Small intestine (tissue), 7 donors: ENCODE measurements around the gene SPIRE2. TPM values are rescaled to one million over a fixed set of nuclear protein-coding genes. Genes with fewer than 3 reads are reported as not detected.
A peak's percentile ranks its signal among the peaks of the same experiment; 100 is the strongest.

Experiments used
- DNase-seq, 2 donors: peaks; one replicate each; pipeline versions ENCODE4 v3.0.0 to v3.0.0-alpha.2; 2013
- FAIRE-seq: peaks from 2 replicates; lab custom pipeline; 2012; peaks lifted over from hg19 to GRCh38; lab: Jason Lieb, UNC
- H3K27ac ChIP-seq, 3 donors: one replicate each; pipeline ENCODE4 v1.5.1; 2013; ENCODE audit warnings: low read length in 2 of 3, mild to moderate bottlenecking in 2 of 3, control low read depth in 1 of 3, inconsistent platforms in 1 of 3, low read depth in 1 of 3, moderate library complexity in 1 of 3
- H3K27me3 ChIP-seq, 3 donors: one replicate each; pipeline ENCODE4 v1.6.1; 2013; ENCODE audit warnings: low read length in 3 of 3, inconsistent platforms in 1 of 3; ENCODE audit not compliant: control insufficient read depth in 3 of 3, insufficient read depth in 3 of 3
- H3K36me3 ChIP-seq, 3 donors: one replicate each; pipeline ENCODE4 v1.6.1; 2013; ENCODE audit warnings: low read length in 3 of 3, inconsistent platforms in 1 of 3, low read depth in 1 of 3, mild to moderate bottlenecking in 1 of 3, moderate library complexity in 1 of 3; ENCODE audit not compliant: control insufficient read depth in 3 of 3, insufficient read depth in 2 of 3
- H3K4me1 ChIP-seq, 3 donors: one replicate each; pipeline ENCODE4 v1.6.1; 2013; ENCODE audit warnings: low read length in 2 of 3, inconsistent platforms in 1 of 3, low read depth in 1 of 3, mild to moderate bottlenecking in 1 of 3, moderate library complexity in 1 of 3; ENCODE audit not compliant: control insufficient read depth in 3 of 3, insufficient read depth in 2 of 3
- H3K4me3 ChIP-seq, 3 donors: one replicate each; pipeline ENCODE4 v1.5.1; 2013; ENCODE audit warnings: low read length in 3 of 3, control low read depth in 1 of 3, inconsistent platforms in 1 of 3, low read depth in 1 of 3, mild to moderate bottlenecking in 1 of 3, moderate library complexity in 1 of 3
- H3K9me3 ChIP-seq, 2 donors: one replicate each; pipeline ENCODE4 v1.6.1; 2013; ENCODE audit warnings: low read depth in 1 of 2, low read length in 1 of 2; ENCODE audit not compliant: control insufficient read depth in 2 of 2, insufficient read depth in 1 of 2
- WGBS, 3 donors: extraction: QIAGEN DNeasy Blood & Tissue Kit; methylation state at CpG; one replicate each; pipeline ENCODE4 v1.1.7; 2013; 5-methylcytosine and 5-hydroxymethylcytosine counted together
- polyA plus RNA-seq, 4 donors: library from polyadenylated mRNA; stranded (reverse) in 3 of 4; unstranded in 1 of 4; fragments of 200-250 nt in 3 of 4; fragments of 120-200 nt in 1 of 4; gene quantifications; one replicate each; pipeline versions ENCODE4 v1.2.1 to v1.2.3, GENCODE V29; 2013
- donor health status: healthy with polysubstance abuse.
- donor health status: control.
- donor health status: control.
- donor health status: Bipolar disorder and iron deficiency.
- donor health status: healthy.

The SPIRE2 gene
- polyA plus RNA-seq, 4 donors = 19.6 to 61.5 (median 44.9) TPM

DNA sequence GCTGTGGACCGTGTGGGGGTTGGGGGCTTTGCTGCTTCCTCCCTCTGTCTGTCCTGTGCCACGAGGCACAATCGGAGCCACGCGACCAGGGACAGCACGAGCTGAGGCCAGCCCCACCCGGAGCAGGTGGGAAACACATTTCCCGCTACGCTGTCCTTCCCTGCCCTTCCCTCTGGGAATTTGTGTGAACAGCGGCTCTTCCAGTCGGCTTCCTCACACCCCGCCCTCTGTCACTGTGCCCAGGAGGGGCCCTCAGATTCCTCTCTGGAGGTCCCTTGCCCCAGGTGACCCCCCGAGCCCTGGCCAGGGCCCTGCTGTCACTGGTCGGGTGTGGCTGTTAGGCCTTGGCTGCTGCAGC, 19.6 kb downstream of the SPIRE2 start:
- H3K27me3 ChIP-seq = no peaks in the 10 kb centered on the region
- FAIRE-seq (no peak), DNase-seq (peak in 1 of 2 donors; percentile 52)
- no peak overlapping the region for H3K4me3 ChIP-seq
- no peaks in the 10 kb centered on the region for H3K9me3 ChIP-seq
- peak overlapping the region; percentile 25 to 87 (median 72) for H3K27ac ChIP-seq
- 19 to 51% (median 32%) methylated on average over 14 of the region's 14 CpGs for WGBS, 3 donors
- peaks cover 0 to 15% (median 3%) of the 10 kb centered on the region in 3 donors for H3K4me1 ChIP-seq
- peaks cover 0 to 63% (median 0%) of the 10 kb centered on the region in 3 donors for H3K36me3 ChIP-seq

DNA sequence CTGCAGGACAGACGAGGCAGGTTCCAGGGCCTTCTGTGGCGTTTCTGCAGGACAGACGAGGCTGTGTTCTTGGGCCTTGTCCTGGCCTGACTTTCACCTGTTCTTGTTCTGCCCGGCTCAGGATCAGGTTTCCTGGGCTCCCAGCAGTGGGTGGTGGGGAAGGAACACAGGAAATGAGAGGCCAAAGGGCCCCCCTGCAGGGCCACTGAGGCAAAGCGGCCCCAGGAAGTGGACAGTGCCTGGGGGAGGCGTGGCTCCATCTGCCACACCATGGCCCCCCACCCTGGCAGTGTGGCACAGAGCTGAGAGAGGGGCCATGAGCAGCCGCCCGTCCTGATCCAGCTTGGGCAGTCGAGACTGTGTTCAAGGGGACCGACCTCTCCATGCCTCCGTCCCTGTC, 20.7 kb downstream of the SPIRE2 start:
- no peak for DNase-seq

DNA sequence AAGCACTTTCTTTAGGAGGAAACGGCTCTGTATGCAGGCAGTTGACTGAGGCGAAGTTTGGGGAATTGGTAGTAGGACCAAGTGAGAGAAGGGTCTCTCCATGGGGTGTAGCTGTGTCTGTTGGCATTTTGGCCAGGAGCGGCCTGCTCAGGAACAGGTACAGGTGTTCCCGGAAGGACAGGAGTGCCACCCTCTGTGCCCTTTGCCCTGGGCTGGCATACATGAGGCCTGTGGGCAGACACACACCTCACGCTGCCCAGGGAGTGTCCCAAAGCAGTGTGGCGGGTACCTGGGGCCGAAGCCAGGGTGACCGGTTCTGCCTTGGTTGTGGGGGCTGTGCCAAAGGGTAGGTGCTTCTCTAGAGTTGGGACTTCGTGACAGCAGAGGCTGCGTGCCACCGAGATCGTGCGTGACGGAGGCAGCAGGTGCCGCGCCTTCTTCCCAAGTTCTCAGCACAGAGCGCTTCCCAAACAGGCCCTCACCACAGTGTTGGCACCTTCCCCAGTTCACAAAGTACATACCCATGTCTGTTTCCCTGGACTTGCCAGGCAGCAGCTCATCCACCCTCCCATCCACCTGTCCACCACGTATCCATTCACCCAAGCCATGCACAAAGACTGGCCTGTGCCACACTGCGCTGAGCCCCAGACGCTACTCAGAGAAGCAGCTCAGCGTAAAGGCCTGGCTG, 25.2 kb downstream of the SPIRE2 start:
- WGBS, 3 donors = 32 to 65% (median 46%) methylated on average over 21 of the region's 21 CpGs
- H3K4me1 ChIP-seq = peaks cover 0 to 2% (median 0%) of the 10 kb centered on the region in 3 donors
- no peaks in the 10 kb centered on the region for H3K27me3 ChIP-seq
- peak in 1 of 2 donors; percentile 93 for DNase-seq
- peak overlapping the region in 2 of 3 donors; percentile 73 to 84 for H3K27ac ChIP-seq
- H3K4me3 ChIP-seq = no peak overlapping the region
- H3K9me3 ChIP-seq = no peaks in the 10 kb centered on the region
- peaks cover 0 to 80% (median 4%) of the 10 kb centered on the region in 3 donors for H3K36me3 ChIP-seq
- FAIRE-seq = no peak

More for the DNA sequence above, 20.7 kb downstream of the SPIRE2 start:
- Histone ChIP-seq H3K36me3 (peaks cover 0 to 68% (median 0%) of the 10 kb centered on the region in 3 donors), H3K4me1 (peaks cover 0 to 15% (median 4%) of the 10 kb centered on the region in 3 donors), H3K27me3 (no peaks in the 10 kb centered on the region), H3K4me3 (no peak overlapping the region), H3K27ac (no peak overlapping the region), H3K9me3 (no peaks in the 10 kb centered on the region)
- WGBS, 3 donors = 85 to 95% (median 90%) methylated on average over 10 to 11 of the region's 11 CpGs
- FAIRE-seq = no peak

DNA sequence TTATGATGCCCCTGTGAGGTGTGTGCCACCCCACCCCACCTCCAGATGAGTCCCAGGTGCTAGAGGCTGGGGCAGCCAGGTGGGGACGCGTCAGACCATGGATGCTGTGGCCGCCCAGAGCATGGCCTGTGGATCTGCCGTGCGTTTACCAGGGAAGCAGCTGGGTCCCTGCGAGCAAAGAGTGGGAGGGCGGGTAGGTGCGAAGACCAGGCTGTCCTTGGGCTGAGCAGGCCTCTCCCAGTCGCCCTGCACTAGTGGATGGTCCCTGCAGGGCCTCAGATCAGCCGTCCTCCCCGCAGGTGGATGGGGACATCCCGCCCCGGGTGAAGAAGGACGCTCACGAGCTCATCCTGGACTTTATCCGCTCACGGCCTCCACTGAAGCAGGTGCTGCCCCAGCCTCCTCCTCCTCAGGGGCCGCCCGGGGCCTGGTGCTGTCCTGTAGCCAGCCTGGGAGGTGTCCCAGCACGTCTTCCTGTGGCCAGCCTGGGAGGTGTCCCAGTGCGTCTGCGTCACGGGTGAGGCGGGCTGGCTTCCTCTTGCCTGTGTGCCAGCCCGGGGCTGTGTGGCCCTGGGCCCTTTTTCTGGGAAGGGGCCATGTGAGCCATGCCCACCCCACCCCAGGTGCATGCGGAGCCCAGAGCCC, 27.1 kb downstream of the SPIRE2 start:
- 79 to 88% (median 86%) methylated on average over 20 to 26 of the region's 26 CpGs for WGBS, 3 donors
- peaks cover 0 to 84% (median 4%) of the 10 kb centered on the region in 3 donors for H3K36me3 ChIP-seq
- H3K4me1 ChIP-seq = peaks cover 0 to 2% (median 0%) of the 10 kb centered on the region in 3 donors
- FAIRE-seq (no peak), DNase-seq (no peak)
- no peaks in the 10 kb centered on the region for H3K27me3 ChIP-seq
- no peaks in the 10 kb centered on the region for H3K9me3 ChIP-seq
- H3K4me3 ChIP-seq = no peak overlapping the region
- no peak overlapping the region for H3K27ac ChIP-seq

DNA sequence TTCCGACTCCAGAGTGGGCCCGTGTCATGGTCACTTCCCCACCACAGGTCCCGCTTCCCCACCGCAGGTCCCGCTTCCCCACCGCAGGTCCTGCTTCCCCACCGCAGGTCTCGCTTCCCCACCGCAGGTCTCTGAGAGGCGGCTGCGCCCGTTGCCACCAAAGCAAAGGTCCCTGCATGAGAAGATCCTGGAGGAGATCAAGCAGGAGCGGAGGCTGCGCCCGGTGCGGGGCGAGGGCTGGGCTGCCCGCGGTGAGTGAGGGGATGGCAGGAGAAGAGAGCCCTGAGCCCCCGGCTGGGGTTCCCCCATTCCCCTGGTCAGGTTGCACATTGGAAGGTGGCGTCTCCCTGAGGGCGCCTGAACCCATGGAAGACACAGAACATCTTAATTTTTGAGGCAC, 27.7 kb downstream of the SPIRE2 start:
- Histone ChIP-seq H3K9me3 (no peaks in the 10 kb centered on the region), H3K36me3 (peaks cover 0 to 84% (median 4%) of the 10 kb centered on the region in 3 donors), H3K27ac (no peak overlapping the region), H3K4me1 (peaks cover 0 to 2% (median 0%) of the 10 kb centered on the region in 3 donors), H3K4me3 (no peak overlapping the region), H3K27me3 (no peaks in the 10 kb centered on the region)
- DNase-seq (no peak), FAIRE-seq (no peak)
- whole genome bisulfite sequencing, 3 donors = 86 to 95% (median 88%) methylated on average over 17 to 22 of the region's 22 CpGs

DNA sequence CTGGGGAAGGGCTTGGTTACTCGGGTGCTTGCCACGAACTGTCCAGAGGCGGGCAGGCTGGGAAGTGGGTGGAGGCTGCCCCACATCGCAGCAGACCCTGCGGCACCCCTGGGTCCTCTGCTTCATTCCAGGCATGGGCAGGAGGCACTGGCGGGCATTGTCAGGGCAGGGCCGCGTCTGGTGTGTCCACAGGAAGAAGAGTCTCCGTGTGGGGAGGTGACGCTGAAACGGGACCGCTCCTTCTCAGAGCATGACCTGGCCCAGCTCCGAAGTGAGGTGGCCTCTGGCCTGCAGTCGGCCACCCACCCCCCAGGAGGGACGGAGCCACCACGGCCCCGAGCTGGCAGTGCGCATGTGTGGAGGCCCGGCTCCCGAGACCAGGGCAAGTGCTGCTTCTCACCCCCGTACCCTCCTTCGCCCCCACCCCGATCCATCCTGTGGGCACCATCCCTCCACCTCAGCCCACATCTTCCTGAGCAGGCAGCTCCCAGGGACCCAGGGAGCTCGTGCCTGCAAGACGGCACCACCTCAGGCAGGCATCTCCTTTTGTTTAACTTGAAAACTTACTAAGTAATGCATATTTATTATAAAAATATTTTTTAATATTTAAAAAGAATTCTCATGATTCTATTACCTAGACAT, 30.8 kb downstream of the SPIRE2 start:
- DNase-seq = no peak
- Histone ChIP-seq H3K27ac (no peak overlapping the region), H3K4me3 (no peak overlapping the region), H3K36me3 (peaks cover 2 to 92% (median 4%) of the 10 kb centered on the region in 3 donors), H3K27me3 (no peaks in the 10 kb centered on the region), H3K4me1 (no peaks in the 10 kb centered on the region), H3K9me3 (no peaks in the 10 kb centered on the region)
- 88 to 93% (median 93%) methylated on average over 21 to 25 of the region's 25 CpGs for WGBS, 3 donors
- no peak for FAIRE-seq

DNA sequence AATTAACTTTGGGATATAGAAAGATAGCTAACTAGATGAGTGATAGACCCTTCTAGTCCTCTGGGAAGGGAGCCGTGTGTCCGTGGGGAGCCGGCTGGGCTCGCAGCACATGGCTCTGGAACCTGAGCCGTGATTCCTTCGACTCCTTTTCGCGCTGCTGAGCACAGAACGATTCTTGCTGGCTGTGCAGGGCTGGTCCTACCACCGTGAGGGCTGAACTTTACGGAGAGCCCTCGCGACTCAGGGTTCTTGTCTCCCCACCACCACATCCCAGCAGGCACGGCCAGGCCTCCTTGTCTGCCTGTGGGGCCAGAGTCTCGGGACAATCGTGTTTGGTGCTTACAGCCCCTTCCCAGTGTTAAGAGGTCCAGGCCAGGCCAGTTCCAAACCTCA, 31.3 kb downstream of the SPIRE2 start:
- H3K4me3 ChIP-seq = no peak overlapping the region
- H3K36me3 ChIP-seq = peaks cover 4 to 91% (median 4%) of the 10 kb centered on the region in 3 donors
- DNase-seq (no peak), FAIRE-seq (no peak)
- H3K4me1 ChIP-seq = no peaks in the 10 kb centered on the region
- 85 to 93% (median 89%) methylated on average over 16 of the region's 16 CpGs for WGBS, 3 donors
- H3K27me3 ChIP-seq = no peaks in the 10 kb centered on the region
- no peaks in the 10 kb centered on the region for H3K9me3 ChIP-seq
- H3K27ac ChIP-seq = no peak overlapping the region

DNA sequence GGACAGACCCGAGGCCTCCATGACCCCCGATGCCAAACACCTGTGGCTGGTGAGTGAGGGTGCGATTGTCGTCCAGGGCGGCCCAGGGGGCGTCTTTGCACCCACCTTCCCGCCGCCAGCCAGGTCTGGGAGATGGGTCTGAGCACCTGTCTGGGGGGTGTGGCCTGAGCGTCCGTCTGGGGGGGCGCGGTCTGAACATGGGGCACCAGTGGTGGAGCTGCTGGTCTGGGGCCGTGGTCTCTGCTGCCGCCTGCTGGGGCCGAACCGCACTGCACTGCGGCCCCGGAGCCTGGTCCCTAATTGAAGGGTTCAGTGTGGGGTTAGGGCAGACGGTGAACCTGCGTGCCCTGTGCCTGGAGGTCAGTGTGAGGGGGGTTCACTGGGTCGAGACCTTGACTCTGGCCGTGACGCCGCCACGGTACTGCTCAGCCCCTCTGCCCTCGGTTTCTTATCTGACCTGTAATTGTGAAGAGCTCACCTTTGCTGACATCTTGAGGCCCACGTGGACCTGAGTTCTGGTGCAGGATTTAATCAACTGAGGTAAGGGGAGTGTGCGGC, 32.6 kb downstream of the SPIRE2 start:
- Histone ChIP-seq H3K4me3 (no peak overlapping the region), H3K27me3 (no peaks in the 10 kb centered on the region), H3K27ac (no peak overlapping the region), H3K4me1 (no peaks in the 10 kb centered on the region), H3K9me3 (no peaks in the 10 kb centered on the region), H3K36me3 (peaks cover 3 to 88% (median 4%) of the 10 kb centered on the region in 3 donors)
- WGBS, 3 donors = 28 to 37% (median 33%) methylated on average over 22 to 28 of the region's 28 CpGs
- FAIRE-seq = no peak
- DNase-seq = peak; percentile 54 to 75
